Measurements from ENCODE around the gene SLC22A31.

GRCh38 chr16:89200124-89200849 is at the start of gene SLC22A31:
- TF ChIP-seq TCF7L2 (IDR thresholded peaks at IDR 0.05; ENCODE audit: low read depth, low read length) (no peak), CTCF (IDR thresholded peaks at IDR 0.05) (no peak)
